DMS 273 (cell line): Measurements from ENCODE around the gene CHST11.

Source experiments
- DNase-seq: peaks from one replicate; lab custom pipeline; 2025; ENCODE audit not compliant: unreplicated experiment; lab: John Stamatoyannopoulos, UW

Gene CHST11

GRCh38 chr12:104689635-104690034 is 232.9 kb downstream of the CHST11 start:
- no peak for DNase-seq

DNA sequence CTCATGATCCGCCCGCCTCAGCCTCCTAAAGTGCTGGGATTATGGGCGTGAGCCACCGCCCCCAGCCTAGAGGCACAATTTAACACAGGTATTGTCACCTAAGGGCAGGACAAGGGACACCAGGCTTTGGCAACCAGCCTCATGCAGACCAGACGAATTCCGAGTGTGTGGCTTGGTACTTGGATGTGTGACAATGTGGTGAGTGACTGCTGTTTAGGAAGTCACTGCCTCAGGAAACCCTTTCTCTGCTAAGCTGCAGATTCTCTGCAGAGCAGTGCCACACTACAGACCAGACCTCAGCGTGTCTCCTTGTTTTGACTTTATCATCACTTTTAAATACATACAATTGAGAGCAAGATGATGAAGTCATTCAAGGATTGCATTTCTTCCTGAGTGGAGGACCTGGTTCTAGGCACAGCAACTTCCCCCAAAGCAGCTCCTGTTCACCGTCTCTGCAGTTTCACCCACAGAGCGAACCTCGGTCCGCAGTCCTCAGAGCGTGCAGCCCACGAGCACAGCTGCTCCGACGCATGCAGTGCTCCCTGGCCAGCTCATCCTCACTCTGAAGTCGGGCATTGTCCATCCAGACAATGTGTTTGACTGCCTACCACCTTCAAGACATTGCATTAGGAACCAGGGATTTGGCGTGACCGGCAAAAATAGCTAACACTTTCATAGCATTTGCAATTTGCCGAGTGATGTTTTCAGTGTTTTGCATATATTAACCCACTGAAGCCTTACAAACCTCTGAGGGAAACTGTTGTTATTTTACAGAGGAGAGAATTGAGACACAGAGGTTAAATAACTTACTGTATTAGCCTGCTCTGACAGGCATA is 235.2 kb downstream of the CHST11 start:
- no peak for DNase-seq

DNA sequence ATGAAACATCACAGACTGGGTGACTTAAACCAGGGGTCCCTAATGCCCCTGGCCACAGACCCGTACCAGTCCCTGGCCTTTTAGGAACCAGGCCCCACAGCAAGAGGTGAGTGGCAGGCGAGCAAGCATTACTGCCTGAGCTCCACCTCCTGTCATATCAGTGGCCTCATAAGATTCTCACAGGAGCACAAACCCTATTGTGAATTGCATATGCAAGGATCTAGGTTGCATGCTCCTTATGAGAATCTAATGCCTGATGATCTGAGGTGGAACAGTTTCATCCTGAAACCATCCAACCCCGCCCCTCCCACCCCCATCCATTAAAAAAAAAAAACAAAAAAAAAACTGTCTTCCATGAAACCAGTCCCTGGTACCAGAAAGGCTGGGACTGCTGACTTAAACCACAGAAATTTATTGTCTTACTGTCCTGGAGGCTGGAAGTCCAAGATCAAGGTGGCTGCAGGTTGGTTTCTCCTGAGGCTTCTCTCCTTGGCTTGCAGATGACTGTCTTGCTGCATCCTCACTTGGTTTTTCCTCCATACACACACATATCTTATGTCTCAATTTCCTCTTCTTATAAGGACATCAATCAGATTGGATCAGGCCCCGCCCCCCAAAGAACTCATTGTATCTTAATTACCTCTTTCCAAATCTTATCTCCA is 235.9 kb downstream of the CHST11 start:
- no peak for DNase-seq

DNA sequence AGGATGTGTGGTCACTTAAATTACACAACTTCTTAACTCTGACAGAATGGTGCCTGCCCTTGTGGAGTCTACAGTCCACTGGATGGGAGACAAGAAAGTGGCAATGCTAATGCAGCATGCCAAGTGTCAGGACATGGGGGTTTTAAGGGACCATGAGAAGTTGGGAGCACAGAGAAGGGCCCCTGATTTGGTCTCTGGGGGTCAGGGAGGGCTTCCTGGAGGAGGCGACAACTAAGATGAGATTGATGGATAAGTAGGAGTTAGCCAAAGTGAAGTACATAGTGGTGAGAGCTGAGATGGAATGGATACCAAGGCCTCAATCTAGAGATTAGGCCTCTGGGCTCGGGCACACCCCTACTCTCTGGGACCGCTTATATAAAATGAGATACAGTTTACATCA is 236.7 kb downstream of the CHST11 start:
- DNase-seq: no peak

- DNase-seq: no peak
Observed at GRCh38 chr12:104694161-104694560, 237.4 kb downstream of the CHST11 start.

DNA sequence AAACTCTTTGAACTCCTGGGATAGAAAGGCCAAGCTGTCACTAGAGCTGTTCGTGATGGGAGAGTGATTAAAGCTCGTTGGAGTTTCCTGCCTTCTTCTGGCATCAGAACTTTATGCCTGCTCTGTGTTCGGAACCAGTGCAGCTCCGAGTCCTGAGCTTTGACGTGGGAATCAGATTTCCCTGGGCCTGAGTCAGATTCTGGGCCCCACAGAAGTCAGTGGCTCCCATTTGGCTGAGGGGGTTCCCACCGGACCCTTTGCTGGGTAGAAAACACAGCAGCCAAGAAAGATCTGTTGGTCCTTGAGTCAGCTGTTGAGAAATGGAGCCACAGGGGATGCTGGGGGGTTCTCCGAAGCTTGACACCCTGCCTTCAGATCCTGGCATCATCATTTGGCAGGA is 238.0 kb downstream of the CHST11 start:
- no peak for DNase-seq

DNA sequence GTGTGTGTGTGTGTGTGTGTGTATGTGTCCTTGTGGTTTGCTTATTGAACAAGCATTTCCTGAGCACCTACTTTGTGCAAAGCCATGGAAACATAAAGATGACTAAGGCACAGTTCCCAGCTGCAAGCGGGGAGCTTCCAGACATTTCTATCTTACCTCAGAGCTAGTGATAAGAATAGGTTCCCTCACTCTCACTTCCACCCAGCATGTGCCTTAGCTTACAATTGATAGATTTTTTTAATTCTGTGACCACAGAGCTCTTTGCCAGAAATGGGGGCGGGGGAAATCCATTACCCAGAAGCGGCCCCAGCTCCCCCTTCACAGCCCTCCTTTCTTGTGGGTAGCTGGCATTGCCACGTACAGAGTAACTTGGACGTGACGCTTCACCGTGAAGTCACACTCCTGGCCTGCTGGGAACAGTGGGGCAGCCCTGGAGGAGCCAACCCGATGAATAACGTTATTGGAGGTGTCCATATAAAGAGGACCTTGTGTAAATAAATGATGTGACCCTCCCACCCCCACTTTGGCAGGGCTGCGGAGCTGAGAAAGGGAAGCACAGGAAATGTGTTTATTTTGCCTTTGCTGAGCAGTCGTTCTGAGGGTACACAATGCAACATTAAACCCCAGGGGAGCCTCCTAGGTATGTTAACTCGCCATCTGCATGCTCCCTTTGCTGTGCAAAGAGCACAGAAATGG is 238.9 kb downstream of the CHST11 start:
- DNase-seq: peak; percentile 55

DNA sequence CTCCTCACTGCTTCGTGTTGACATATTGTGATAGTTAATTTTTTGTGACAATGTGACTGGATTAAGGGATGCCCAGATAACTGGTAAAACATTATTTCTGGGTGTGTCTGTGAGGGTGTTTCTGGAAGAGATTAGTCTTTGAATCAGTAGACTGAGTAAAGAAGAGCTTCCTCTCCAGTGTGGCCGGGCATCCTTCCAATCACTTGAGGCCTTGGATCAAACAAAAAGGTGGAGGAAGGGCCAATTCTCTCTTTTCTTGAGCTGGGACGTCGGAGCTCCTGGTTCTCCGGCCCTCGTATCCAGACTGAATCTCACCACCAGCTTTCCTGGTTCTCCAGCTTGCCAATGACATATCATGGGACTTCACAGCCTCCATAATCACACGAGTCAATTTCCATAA is 240.4 kb downstream of the CHST11 start:
- DNase-seq: no peak

- no peak for DNase-seq
Observed at GRCh38 chr12:104698871-104699270, 242.1 kb downstream of the CHST11 start.

DNA sequence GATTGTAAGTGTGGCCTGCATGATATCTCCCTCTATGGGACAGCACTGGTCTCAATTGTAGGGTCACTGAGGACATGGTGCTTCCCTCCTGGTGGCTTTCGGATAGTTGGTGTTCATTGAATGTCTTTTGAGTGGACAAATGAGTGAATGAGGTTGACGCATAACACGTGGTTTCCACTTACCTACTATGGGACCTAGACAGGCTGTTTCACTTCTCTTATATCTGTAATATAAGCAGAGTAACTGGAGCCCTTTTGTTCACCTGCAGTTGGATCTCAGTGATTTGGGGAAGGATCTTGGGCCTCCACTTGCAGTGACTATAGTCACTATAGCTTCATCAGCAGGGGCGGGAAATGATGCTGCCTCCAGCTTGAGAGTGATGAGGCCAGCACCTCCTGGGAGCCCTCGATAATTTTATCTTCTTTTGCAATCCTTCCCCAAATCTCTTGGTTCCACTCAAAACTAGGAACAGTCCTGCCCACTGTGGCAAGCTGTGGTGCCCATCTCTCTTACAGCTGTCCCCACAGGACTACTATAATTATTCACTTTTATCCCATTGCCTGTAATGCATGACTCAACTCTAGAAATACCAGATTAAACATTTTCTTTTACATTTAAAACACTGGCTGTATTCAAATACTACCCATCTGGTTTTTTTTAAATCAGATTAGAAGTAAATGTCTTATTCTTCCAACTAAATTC is 242.9 kb downstream of the CHST11 start:
- no peak for DNase-seq

DNA sequence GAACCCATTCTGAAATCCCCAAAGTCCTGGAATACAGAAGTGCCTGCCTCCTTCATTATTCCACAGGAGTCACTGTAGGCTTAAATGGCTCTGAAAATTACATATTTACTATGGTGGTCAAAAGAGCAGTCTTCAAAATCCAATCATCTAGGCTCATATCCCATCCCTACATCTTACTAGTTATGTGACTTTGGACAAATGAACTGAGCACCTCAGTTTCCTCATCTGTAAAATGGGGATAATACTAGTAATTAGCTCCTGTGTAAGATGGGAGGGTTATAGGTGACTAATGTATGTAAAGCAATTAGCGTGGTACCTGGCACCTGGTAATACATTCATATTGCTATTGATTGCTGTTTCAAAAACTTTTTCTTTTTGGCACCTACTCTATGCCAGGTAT is 243.6 kb downstream of the CHST11 start:
- DNase-seq: no peak

GRCh38 chr12:104701301-104701700 is 244.6 kb downstream of the CHST11 start:
- no peak for DNase-seq

DNA sequence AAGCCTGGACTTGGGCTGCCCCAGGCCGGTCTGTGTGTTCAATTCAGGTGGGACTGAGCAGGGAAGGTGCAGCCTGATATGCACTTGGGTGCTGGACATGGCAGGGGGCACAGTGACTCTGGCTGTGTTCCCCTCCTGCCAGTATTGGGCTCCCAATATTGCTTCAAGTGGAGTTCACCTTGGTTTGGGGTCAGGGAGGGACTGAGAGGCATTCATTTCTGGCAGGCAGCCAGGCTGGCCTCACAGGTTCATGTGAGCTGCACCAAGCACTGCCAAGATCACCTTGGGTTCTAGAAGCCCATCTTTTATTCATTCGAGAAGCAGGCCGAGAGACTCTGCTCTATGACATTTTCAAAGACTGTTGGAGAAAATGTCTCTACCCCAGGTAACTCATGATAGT is 245.0 kb downstream of the CHST11 start:
- no peak for DNase-seq

DNA sequence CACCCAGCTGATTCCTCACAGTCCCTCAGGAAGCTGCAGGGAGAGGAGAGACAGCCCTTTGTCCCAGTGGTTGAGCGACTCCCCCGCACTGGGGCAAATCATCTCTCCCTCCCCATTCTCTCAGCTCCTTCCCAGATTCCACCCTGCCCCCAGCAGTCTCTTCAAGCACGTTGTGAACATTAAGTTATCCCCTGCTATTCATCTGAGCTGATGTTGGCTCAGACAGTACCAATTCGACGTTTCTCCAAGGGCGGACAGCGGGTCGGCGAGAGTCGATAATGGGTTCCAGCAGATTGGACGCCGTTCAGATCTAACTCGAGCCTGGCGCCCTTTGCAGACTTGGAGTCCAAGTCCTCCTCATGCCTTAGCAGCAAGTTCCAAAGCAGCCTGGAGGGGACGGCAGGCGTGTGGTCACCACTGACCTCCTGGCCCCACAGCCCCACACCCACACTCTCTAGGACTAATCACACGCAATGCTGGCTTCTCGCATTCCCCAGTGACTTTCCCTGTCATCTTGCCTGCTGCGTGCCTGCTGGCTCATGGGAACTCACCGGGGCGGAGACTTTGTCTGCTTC is 245.9 kb downstream of the CHST11 start:
- no peak for DNase-seq

GRCh38 chr12:104703372-104703771 is 246.6 kb downstream of the CHST11 start:
- no peak for DNase-seq

- DNase-seq: no peak
Observed at GRCh38 chr12:104704224-104704779, 247.6 kb downstream of the CHST11 start.

DNA sequence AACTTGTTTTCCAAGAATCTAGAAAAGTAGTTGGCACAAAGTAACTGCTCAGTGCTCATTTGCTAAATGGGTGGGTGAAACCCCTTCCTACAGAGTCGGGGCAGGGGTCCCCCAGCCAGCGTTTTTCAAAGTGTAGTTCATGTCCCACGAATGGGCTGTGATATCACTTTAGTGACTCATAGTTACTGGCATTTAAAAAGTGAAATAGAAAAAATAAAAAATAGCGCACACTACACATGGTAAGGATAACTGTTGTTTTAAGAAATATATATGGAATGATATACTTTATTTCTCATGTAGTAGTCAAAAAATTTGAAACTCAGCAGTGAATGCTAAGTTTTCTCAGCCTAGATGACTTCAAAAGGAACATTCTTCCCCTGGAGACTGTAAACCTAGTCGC is 250.4 kb downstream of the CHST11 start:
- DNase-seq: no peak

DNA sequence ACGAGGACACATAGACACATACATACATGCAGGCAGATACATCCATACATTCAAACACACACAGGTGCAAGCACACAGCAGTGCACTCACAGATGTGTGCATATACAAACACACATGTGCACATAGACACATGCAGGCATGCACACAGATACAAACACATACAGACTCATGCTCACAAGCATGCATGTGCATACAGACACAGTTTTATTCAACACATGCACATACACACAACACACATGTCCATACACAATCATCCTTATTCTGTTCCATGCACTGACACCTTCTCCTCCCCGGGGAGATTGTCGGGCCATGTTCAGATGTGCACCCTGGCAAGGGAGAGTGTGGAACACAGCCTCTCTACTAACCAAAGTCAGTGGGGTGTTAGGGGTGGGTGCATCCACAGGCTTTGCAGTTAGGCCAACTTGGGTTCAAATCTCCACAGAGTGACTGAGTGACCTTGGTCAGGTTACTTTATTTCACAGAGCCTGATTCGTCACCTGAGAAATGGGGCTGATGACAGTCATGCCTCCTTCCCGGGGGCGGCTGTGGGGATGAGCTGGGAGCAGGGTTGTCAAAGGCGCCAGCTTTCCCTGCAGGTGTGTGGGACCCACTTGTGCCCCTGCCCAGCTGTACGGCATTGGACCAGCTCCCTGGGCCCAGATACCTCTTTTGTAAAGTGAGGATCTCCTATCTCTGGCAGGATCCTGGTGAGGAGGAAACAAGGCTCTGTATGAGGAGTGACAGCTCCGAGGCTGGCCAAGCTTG is 251.2 kb downstream of the CHST11 start:
- DNase-seq: no peak

DNA sequence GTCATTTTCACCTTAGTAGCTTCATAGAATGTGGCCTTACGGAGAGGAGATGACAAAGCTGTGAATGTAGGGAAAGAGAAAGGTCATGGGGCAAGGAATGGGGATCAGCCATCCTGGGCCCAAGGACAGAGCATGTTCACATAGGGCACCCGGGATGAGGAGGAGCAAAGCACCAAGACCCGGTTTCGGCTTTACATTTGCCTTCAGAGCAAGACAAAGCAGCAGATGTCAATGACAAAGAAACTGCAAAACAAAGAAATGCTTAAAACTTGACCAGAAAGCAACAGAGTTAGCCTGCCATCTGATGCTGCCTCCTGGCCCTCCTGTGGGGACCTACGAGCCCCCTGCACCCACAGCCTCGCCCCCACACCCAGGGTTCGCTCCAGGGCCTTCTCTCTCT is 252.1 kb downstream of the CHST11 start:
- no peak for DNase-seq
